WTC11 (cell line): ENCODE results near the gene RIMS4. TPM values are rescaled to one million over a fixed set of nuclear protein-coding genes. Genes with fewer than 3 reads are reported as not detected.

Experiments
- ATAC-seq: fragments of 200-7000 bp; cut with Tn5 transposase; 2 replicates; pipeline ENCODE4 v1.10.0; 2021; ENCODE audit warnings: mild to moderate bottlenecking, moderate library complexity
- CTCF ChIA-PET: fragments of 300-600 bp; sonication (Branson Sonifier 250); formaldehyde crosslinking; loops from one replicate; lab custom pipeline; 2021; ENCODE audit warnings: antibody characterized with exemption; lab: Charles Lee
- POLR2A ChIA-PET: fragments of 350-600 bp; sonication (Branson Sonifier 250); formaldehyde crosslinking; loops from one replicate; lab custom pipeline; 2021; ENCODE audit warnings: antibody characterized with exemption; lab: Charles Lee
- DNase-seq: peaks from one replicate; pipeline ENCODE4 v3.0.0; 2021; ENCODE audit warnings: low spot score
- H3K27ac Mint-ChIP-seq: 2 replicates; pipeline ENCODE4 v1.8.0; 2021; ENCODE audit warnings: mixed read lengths
- H3K27me3 Mint-ChIP-seq: 2 replicates; pipeline ENCODE4 v1.8.0; 2021; ENCODE audit warnings: low read depth, mild to moderate bottlenecking, moderate library complexity, mixed read lengths
- H3K36me3 Mint-ChIP-seq: 2 replicates; pipeline ENCODE4 v1.8.0; 2021; ENCODE audit warnings: mixed read lengths
- H3K4me1 Mint-ChIP-seq: 2 replicates; pipeline ENCODE4 v1.8.0; 2022; ENCODE audit warnings: mixed read lengths
- H3K4me3 Mint-ChIP-seq: 2 replicates; pipeline ENCODE4 v1.8.0; 2021; ENCODE audit warnings: mild to moderate bottlenecking, moderate library complexity, mixed read lengths
- H3K9me3 Mint-ChIP-seq: 2 replicates; pipeline ENCODE4 v1.8.0; 2021; ENCODE audit warnings: mixed read lengths
- CREM ChIP-seq: sonication (generic); formaldehyde crosslinking; IDR thresholded peaks from 2 replicates; pipeline ENCODE4 v1.8.1; 2022; ENCODE audit warnings: mild to moderate bottlenecking, missing genetic modification reagents, moderate library complexity
- ETV6 ChIP-seq: sonication (generic); formaldehyde crosslinking; IDR thresholded peaks from 2 replicates; pipeline ENCODE4 v1.8.1; 2022; ENCODE audit warnings: mild to moderate bottlenecking, missing genetic modification reagents
- GABPB1 ChIP-seq: sonication (generic); formaldehyde crosslinking; IDR thresholded peaks from 2 replicates; pipeline ENCODE4 v1.8.1; 2023; ENCODE audit warnings: mild to moderate bottlenecking, missing genetic modification reagents
- JUN ChIP-seq: sonication (generic); formaldehyde crosslinking; IDR thresholded peaks from 2 replicates; pipeline ENCODE4 v1.8.0; 2023; ENCODE audit warnings: mild to moderate bottlenecking, missing genetic modification reagents
- KAT7 ChIP-seq: sonication (generic); formaldehyde crosslinking; IDR thresholded peaks from 2 replicates; pipeline ENCODE4 v1.8.1; 2023; ENCODE audit warnings: missing genetic modification reagents, mild to moderate bottlenecking, borderline replicate concordance
- SMAD3 ChIP-seq: sonication (generic); formaldehyde crosslinking; IDR thresholded peaks from 2 replicates; pipeline ENCODE4 v1.8.0; 2022; ENCODE audit warnings: missing genetic modification reagents, mild to moderate bottlenecking, borderline replicate concordance
- SMAD4 ChIP-seq: sonication (generic); formaldehyde crosslinking; IDR thresholded peaks from 2 replicates; pipeline ENCODE4 v1.8.0; 2022; ENCODE audit warnings: mild to moderate bottlenecking, missing genetic modification reagents
- TCF7 ChIP-seq: sonication (generic); formaldehyde crosslinking; IDR thresholded peaks from 2 replicates; pipeline ENCODE4 v1.8.0; 2022; ENCODE audit warnings: mild to moderate bottlenecking, low read depth, missing genetic modification reagents, moderate library complexity
- ZNF121 ChIP-seq: sonication (generic); formaldehyde crosslinking; IDR thresholded peaks from 2 replicates; pipeline ENCODE4 v1.8.0; 2023; ENCODE audit warnings: missing genetic modification reagents
- ZNF219 ChIP-seq: sonication (generic); formaldehyde crosslinking; IDR thresholded peaks from 2 replicates; pipeline ENCODE4 v1.8.0; 2023; ENCODE audit warnings: missing genetic modification reagents, mild to moderate bottlenecking, borderline replicate concordance
- ZNF263 ChIP-seq: sonication (generic); formaldehyde crosslinking; IDR thresholded peaks from 2 replicates; pipeline ENCODE4 v1.8.1; 2022; ENCODE audit warnings: low read depth, mild to moderate bottlenecking, moderate library complexity, missing genetic modification reagents
- ZNF396 ChIP-seq: fragments of 250-450 bp; sonication (Bioruptor Pico); IDR thresholded peaks from 2 replicates; pipeline ENCODE4 v1.8.0; 2021; ENCODE audit warnings: mild to moderate bottlenecking, moderate library complexity, borderline replicate concordance
- total RNA-seq: library from RNA; stranded (reverse); gene quantifications from 3 replicates; pipeline ENCODE4 v1.2.3, GENCODE V29; 2021
- TF ChIP-seq, protein P1 (sequence below): sonication (generic); formaldehyde crosslinking; IDR thresholded peaks from 2 replicates; pipeline ENCODE4 v1.8.1; 2023; ENCODE audit warnings: mild to moderate bottlenecking, missing genetic modification reagents
- TF ChIP-seq, protein P2 (sequence below): fragments of 250-450 bp; sonication (Bioruptor Pico); conservative IDR thresholded peaks from 2 replicates; pipeline ENCODE4 v1.9.0; 2021; ENCODE audit warnings: mild to moderate bottlenecking
- TF ChIP-seq, protein P3 (sequence below): sonication (generic); formaldehyde crosslinking; conservative IDR thresholded peaks from 2 replicates; pipeline ENCODE4 v1.8.1; 2022; ENCODE audit warnings: mild to moderate bottlenecking, missing genetic modification reagents
- TF ChIP-seq, protein P4 (sequence below): sonication (generic); formaldehyde crosslinking; IDR thresholded peaks from 2 replicates; pipeline ENCODE4 v1.8.1; 2023; ENCODE audit warnings: mild to moderate bottlenecking, missing genetic modification reagents, borderline replicate concordance
- TF ChIP-seq, protein P5 (sequence below): sonication (generic); formaldehyde crosslinking; IDR thresholded peaks from 2 replicates; pipeline ENCODE4 v1.8.0; 2022; ENCODE audit warnings: mild to moderate bottlenecking, missing genetic modification reagents
- TF ChIP-seq, protein P6 (sequence below): sonication (generic); formaldehyde crosslinking; IDR thresholded peaks from 2 replicates; pipeline ENCODE4 v1.8.0; 2023; ENCODE audit warnings: missing genetic modification reagents
- TF ChIP-seq, protein P7 (sequence below): sonication (generic); formaldehyde crosslinking; IDR thresholded peaks from 2 replicates; pipeline ENCODE4 v1.8.1; 2022; ENCODE audit warnings: low read depth, mild to moderate bottlenecking, moderate library complexity, missing genetic modification reagents, borderline replicate concordance

The RIMS4 gene
- total RNA-seq, 1 experiment from 2014 or later = 24.8 TPM

DNA sequence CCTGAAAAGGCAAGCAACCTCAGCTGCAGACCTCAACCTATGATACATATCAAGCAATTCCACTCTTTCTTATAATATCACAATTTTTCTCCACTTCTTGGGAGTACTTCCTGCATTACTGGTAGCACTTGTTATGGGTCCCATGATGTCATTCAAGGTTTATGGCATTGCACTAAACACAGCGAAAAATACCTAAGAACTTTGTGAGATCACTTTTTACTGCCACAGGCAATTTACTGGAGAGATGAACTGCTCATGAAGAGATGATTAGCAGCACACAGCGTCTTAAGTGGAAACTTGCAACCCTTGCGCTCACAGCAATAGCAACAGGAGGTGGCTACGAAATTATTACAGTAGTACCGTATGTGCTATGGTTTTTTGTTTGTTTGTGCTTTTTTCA is 19.3 kb upstream of the RIMS4 start:
- POLR2A ChIA-PET = no interaction called here

More for the DNA sequence above, 19.3 kb upstream of the RIMS4 start:
- TF ChIP-seq JUN (CRISPR knock-in tag) = no peak
- TF ChIP-seq TCF7 (CRISPR knock-in tag) = no peak
- TF ChIP-seq ETV6 (CRISPR knock-in tag) = no peak
- TF ChIP-seq, protein P1, sequence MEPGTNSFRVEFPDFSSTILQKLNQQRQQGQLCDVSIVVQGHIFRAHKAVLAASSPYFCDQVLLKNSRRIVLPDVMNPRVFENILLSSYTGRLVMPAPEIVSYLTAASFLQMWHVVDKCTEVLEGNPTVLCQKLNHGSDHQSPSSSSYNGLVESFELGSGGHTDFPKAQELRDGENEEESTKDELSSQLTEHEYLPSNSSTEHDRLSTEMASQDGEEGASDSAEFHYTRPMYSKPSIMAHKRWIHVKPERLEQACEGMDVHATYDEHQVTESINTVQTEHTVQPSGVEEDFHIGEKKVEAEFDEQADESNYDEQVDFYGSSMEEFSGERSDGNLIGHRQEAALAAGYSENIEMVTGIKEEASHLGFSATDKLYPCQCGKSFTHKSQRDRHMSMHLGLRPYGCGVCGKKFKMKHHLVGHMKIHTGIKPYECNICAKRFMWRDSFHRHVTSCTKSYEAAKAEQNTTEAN (CRISPR knock-in tag) = no peak
- TF ChIP-seq ZNF396 (CRISPR knock-in tag) = no peak
- TF ChIP-seq, protein P2, sequence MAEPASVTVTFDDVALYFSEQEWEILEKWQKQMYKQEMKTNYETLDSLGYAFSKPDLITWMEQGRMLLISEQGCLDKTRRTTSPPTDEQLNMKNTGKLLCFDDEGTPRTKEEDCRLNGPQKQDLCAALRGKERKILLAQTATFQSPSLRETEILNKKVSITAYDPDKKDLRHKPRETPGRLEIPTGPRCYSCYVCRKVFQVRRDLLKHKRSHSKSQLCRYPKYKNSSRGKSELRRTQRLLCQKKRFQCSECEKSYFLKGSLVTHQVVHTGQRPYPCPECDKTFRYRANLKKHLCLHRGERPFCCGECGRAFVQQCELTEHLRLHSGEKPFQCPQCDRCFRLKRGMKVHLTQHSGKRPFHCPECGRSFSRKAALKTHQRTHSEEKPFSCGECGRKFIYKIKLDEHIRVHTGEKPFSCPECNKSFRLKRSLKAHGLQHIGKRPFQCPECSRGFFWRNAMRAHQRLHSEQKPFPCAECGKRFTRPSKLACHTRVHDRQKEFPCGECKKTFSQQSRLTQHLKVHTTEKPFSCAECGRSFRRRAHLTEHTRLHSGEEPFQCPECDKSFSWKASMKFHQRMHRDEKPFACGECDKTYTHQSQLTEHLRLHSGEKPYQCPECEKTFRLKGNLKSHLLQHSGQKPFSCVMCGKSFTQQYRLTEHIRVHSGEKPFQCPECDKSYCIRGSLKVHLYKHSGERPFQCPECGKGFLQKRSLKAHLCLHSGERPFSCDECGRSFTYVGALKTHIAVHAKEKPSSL (CRISPR knock-in tag) = no peak
- no peak for TF ChIP-seq ZNF219 (CRISPR knock-in tag)
- no peak for TF ChIP-seq ZNF121
- TF ChIP-seq, protein P3, sequence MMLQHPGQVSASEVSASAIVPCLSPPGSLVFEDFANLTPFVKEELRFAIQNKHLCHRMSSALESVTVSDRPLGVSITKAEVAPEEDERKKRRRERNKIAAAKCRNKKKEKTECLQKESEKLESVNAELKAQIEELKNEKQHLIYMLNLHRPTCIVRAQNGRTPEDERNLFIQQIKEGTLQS (CRISPR knock-in tag) = no peak
- TF ChIP-seq, protein P4, sequence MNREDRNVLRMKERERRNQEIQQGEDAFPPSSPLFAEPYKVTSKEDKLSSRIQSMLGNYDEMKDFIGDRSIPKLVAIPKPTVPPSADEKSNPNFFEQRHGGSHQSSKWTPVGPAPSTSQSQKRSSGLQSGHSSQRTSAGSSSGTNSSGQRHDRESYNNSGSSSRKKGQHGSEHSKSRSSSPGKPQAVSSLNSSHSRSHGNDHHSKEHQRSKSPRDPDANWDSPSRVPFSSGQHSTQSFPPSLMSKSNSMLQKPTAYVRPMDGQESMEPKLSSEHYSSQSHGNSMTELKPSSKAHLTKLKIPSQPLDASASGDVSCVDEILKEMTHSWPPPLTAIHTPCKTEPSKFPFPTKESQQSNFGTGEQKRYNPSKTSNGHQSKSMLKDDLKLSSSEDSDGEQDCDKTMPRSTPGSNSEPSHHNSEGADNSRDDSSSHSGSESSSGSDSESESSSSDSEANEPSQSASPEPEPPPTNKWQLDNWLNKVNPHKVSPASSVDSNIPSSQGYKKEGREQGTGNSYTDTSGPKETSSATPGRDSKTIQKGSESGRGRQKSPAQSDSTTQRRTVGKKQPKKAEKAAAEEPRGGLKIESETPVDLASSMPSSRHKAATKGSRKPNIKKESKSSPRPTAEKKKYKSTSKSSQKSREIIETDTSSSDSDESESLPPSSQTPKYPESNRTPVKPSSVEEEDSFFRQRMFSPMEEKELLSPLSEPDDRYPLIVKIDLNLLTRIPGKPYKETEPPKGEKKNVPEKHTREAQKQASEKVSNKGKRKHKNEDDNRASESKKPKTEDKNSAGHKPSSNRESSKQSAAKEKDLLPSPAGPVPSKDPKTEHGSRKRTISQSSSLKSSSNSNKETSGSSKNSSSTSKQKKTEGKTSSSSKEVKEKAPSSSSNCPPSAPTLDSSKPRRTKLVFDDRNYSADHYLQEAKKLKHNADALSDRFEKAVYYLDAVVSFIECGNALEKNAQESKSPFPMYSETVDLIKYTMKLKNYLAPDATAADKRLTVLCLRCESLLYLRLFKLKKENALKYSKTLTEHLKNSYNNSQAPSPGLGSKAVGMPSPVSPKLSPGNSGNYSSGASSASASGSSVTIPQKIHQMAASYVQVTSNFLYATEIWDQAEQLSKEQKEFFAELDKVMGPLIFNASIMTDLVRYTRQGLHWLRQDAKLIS = no peak
- TF ChIP-seq SMAD3 = no peak
- no peak for TF ChIP-seq ZNF263 (CRISPR knock-in tag)
- TF ChIP-seq, protein P5, sequence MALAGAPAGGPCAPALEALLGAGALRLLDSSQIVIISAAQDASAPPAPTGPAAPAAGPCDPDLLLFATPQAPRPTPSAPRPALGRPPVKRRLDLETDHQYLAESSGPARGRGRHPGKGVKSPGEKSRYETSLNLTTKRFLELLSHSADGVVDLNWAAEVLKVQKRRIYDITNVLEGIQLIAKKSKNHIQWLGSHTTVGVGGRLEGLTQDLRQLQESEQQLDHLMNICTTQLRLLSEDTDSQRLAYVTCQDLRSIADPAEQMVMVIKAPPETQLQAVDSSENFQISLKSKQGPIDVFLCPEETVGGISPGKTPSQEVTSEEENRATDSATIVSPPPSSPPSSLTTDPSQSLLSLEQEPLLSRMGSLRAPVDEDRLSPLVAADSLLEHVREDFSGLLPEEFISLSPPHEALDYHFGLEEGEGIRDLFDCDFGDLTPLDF (CRISPR knock-in tag) = no peak
- TF ChIP-seq GABPB1 (CRISPR knock-in tag) = no peak
- TF ChIP-seq CREM (CRISPR knock-in tag) = no peak
- TF ChIP-seq, protein P6, sequence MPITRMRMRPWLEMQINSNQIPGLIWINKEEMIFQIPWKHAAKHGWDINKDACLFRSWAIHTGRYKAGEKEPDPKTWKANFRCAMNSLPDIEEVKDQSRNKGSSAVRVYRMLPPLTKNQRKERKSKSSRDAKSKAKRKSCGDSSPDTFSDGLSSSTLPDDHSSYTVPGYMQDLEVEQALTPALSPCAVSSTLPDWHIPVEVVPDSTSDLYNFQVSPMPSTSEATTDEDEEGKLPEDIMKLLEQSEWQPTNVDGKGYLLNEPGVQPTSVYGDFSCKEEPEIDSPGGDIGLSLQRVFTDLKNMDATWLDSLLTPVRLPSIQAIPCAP (CRISPR knock-in tag) = no peak
- TF ChIP-seq, protein P7, sequence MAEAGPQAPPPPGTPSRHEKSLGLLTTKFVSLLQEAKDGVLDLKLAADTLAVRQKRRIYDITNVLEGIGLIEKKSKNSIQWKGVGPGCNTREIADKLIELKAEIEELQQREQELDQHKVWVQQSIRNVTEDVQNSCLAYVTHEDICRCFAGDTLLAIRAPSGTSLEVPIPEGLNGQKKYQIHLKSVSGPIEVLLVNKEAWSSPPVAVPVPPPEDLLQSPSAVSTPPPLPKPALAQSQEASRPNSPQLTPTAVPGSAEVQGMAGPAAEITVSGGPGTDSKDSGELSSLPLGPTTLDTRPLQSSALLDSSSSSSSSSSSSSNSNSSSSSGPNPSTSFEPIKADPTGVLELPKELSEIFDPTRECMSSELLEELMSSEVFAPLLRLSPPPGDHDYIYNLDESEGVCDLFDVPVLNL (CRISPR knock-in tag) = no peak
- TF ChIP-seq KAT7 (CRISPR knock-in tag) = no peak
- no peak for TF ChIP-seq SMAD4 (CRISPR knock-in tag)
- ATAC-seq (no peak), DNase-seq (no peak)
- Mint-ChIP-seq H3K4me1 (peaks cover 12% of the 10 kb centered on the region), H3K27ac (no peak overlapping the region), H3K36me3 (peaks cover 7% of the 10 kb centered on the region), H3K4me3 (no peak overlapping the region), H3K27me3 (peaks cover 7% of the 10 kb centered on the region), H3K9me3 (peaks cover 17% of the 10 kb centered on the region)
- CTCF ChIA-PET = interaction anchor here (1.2 kb wide), 1 partner anchor 111 kb away, joined by 3 read pairs; no protein-coding TSS in a partner anchor
